ENCODE data around the gene SHLD3.
"Not testable (repeated sequence)": the region's sequence is repeated elsewhere in the genome, so short reads cannot be mapped to it uniquely, and the experiment has no call there.

The SHLD3 gene

GRCh38 chr5:65624571-65625555 lies at the start of gene SHLD3, which contains the start of gene TRAPPC13:
Gene SHLD3 (plus strand): TSS chr5:65625027. CDS start chr5:65629588, 4,561 bp downstream.
Gene TRAPPC13 (plus strand): TSS chr5:65625027. CDS start chr5:65625061, 34 bp downstream.
- DNase-seq = peak; percentile 81

GRCh38 chr5:65577141-65577540 lies 47.7 kb upstream of the SHLD3 start:
- DNase-seq = no peak

GRCh38 chr5:65588694-65589093 lies 36.1 kb upstream of the SHLD3 start:
- no peak for DNase-seq

- DNase-seq = not testable (repeated sequence)
These were observed 23.1 kb upstream of the SHLD3 start for GRCh38 chr5:65601761-65602160.

GRCh38 chr5:65611524-65611923 lies 13.3 kb upstream of the SHLD3 start:
- no peak for DNase-seq

- DNase-seq = no peak
These were observed 12.4 kb upstream of the SHLD3 start for GRCh38 chr5:65612298-65612907.

- DNase-seq = no peak
These were observed 4.8 kb upstream of the SHLD3 start for GRCh38 chr5:65620021-65620420.

- DNase-seq = not testable (repeated sequence)
These were observed 2.9 kb upstream of the SHLD3 start for GRCh38 chr5:65621961-65622360.

GRCh38 chr5:65623482-65623881 lies 1.3 kb upstream of the SHLD3 start:
- DNase-seq = no peak

GRCh38 chr5:65624025-65624570 lies 729 bp upstream of the SHLD3 start, which contains the start of gene TRIM23:
Gene TRIM23 (minus strand): TSS chr5:65624333. CDS start chr5:65624274, 59 bp downstream.
- peak; percentile 90 for DNase-seq

- no peak for DNase-seq
These were observed 916 bp downstream of the SHLD3 start for GRCh38 chr5:65625743-65626142.

- DNase-seq = no peak
These were observed 6.2 kb downstream of the SHLD3 start for GRCh38 chr5:65630981-65631380.

- no peak for DNase-seq
These were observed 15.4 kb downstream of the SHLD3 start for GRCh38 chr5:65640240-65640639.

GRCh38 chr5:65646938-65647337 lies 22.1 kb downstream of the SHLD3 start:
- DNase-seq = no peak

GRCh38 chr5:65647941-65648340 lies 23.1 kb downstream of the SHLD3 start:
- DNase-seq = no peak

- DNase-seq = no peak
These were observed 26.3 kb downstream of the SHLD3 start for GRCh38 chr5:65651144-65651543.

GRCh38 chr5:65654713-65655112 lies 29.9 kb downstream of the SHLD3 start:
- no peak for DNase-seq

- DNase-seq = no peak
These were observed 39.1 kb downstream of the SHLD3 start for GRCh38 chr5:65663804-65664521.

GRCh38 chr5:65668696-65669095 lies 43.9 kb downstream of the SHLD3 start:
- no peak for DNase-seq

GRCh38 chr5:65672796-65673195 lies 48.0 kb downstream of the SHLD3 start:
- no peak for DNase-seq

- DNase-seq = no peak
These were observed 49.9 kb downstream of the SHLD3 start for GRCh38 chr5:65674749-65675148.

GRCh38 chr5:65676056-65676455 lies 51.2 kb downstream of the SHLD3 start:
- not testable (repeated sequence) for DNase-seq

Data from CD4-positive, alpha-beta T cell treated with Interleukin-17A for 4 hours (primary cell).